Measurements from ENCODE around the gene EFNB2.

The EFNB2 gene

DNA sequence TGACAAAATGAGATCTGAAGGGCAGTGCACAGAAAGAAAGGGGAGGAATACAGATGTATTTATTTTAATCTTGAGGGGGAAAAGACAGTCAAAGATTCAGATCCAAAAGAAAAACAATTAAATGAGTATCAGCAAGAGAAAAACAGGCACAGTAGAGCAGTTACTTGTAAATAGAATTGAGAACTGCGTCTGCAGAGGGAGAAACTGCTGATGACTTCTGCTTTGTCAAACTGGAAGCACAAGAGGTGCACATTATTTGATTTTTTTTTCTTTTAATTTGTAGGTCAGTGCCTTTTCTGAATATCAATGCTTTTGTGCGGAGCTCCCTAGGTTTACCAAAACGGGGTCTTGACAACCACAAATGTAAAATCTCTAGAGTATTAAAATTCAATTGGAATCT, 37.3 kb downstream of the EFNB2 start:
- no peak for DNase-seq (ENCODE audit: low spot score)
- ChIA-PET CTCF (no interaction called here), POLR2A (ENCODE audit: low non-redundant PET) (no interaction called here)
- TF ChIP-seq CTCF (conservative IDR thresholded peaks at IDR 0.05; ENCODE audit: low read depth): no peak
- H3K27ac ChIP-seq: no peak overlapping the region

GRCh38 chr13:106497079-106497478, 38.4 kb downstream of the EFNB2 start:
- POLR2A ChIA-PET (ENCODE audit: low non-redundant PET): no interaction called here
- H3K27ac ChIP-seq: no peak overlapping the region
- no peak for DNase-seq (ENCODE audit: low spot score)
- CTCF ChIA-PET: interaction anchor here (0.7 kb wide), 1 partner anchor 16 kb away, joined by 5 read pairs; no protein-coding TSS in a partner anchor
- TF ChIP-seq CTCF (conservative IDR thresholded peaks at IDR 0.05; ENCODE audit: low read depth): no peak

DNA sequence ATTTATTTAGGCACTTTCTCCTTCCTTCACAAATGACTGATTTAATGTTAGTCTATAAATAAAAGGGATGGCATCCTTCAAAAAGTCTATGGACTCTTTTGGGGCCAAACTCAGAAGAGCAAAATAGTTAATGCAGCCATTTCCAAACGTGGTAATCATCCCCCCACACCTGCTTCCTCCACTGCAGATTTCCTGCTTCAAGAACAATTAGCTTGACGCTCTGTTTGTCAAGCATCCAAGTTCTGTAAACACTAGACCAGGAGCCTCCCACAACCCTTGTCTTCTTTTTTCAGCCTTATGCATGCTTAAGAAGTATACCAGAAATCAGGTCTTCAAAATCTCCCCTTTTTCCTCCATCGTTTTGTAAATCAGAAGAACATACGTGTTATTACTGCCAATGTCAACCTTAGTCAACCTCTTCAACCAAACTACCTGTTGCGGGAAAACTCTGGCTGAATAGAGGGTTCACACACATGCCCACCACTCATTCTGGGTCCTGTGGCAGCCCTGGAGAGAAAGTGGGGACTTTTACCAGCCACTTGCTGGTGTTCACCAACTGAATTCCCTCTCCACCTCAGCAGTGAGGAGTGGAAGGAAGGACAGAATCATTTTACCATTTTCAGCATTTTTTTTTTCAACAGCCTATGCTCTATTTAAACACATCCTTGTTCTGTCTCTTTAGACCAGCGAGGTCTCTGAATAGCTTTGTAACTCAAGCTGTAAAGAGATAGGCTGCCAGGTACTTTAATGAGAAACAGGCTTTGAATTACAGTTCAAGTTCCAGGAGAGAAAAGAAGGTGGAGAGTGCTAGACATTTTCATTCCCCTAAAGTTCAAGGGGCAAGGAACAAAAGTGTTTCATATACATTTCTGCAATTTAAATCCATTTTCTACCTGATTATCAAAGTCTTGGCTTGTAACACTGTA, 39.1 kb downstream of the EFNB2 start:
- no peak for DNase-seq (ENCODE audit: low spot score)
- ChIA-PET POLR2A (ENCODE audit: low non-redundant PET) (no interaction called here), CTCF (interaction anchor here (0.7 kb wide), 1 partner anchor 15 kb away, joined by 5 read pairs; no protein-coding TSS in a partner anchor)
- TF ChIP-seq CTCF (conservative IDR thresholded peaks at IDR 0.05; ENCODE audit: low read depth): no peak
- no peak overlapping the region for H3K27ac ChIP-seq

- ChIA-PET CTCF (interaction anchor here (1.0 kb wide), 1 partner anchor 14 kb away, joined by 3 read pairs; no protein-coding TSS in a partner anchor), POLR2A (ENCODE audit: low non-redundant PET) (no interaction called here)
- TF ChIP-seq CTCF (conservative IDR thresholded peaks at IDR 0.05; ENCODE audit: low read depth): no peak
- no peak for DNase-seq (ENCODE audit: low spot score)
- no peak overlapping the region for H3K27ac ChIP-seq
Observed at GRCh38 chr13:106494936-106495335, 40.5 kb downstream of the EFNB2 start.

- TF ChIP-seq CTCF (conservative IDR thresholded peaks at IDR 0.05; ENCODE audit: low read depth): no peak
- CTCF ChIA-PET: interaction anchor here (1.0 kb wide), 1 partner anchor 14 kb away, joined by 3 read pairs; no protein-coding TSS in a partner anchor
- POLR2A ChIA-PET (ENCODE audit: low non-redundant PET): interaction anchor here (0.6 kb wide), 1 partner anchor 1907 kb away, joined by 3 read pairs; no protein-coding TSS in a partner anchor
- H3K27ac ChIP-seq: no peak overlapping the region
- no peak for DNase-seq (ENCODE audit: low spot score)
Observed at GRCh38 chr13:106494506-106494905, 41.0 kb downstream of the EFNB2 start.

DNA sequence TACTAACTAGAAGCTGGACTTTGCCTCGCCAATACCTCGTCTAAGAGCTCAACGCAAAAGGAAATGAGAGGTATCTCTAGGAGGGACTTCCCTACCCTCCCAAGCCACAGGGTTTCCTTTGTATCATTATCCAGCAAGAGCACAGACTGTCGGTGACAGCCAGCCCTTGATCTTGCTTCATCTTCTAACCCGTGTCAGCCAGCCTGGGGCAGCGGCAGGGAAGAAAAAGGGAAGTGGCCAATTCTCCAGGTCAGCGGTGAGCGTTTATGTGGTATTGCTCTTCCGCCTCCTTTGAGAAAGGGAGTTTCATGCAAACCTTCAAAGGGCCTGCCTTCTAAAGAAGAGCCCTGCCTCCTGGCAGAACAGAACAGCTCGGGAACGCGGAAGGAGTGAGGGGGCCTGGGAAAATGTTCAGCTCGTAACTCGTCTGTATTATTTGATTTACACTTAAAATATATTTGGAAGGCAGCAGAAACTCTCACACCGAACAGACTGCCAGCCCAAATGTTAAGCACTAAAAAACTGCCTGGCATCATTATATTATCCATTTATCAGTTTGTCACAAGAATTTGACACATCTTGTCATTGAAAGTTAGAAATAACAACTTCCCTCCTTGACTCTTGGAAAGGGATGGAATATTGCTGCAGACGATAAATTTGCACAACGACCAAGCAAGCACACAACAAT, 41.8 kb downstream of the EFNB2 start:
- CTCF ChIA-PET: no interaction called here
- POLR2A ChIA-PET (ENCODE audit: low non-redundant PET): no interaction called here
- no peak for TF ChIP-seq CTCF (conservative IDR thresholded peaks at IDR 0.05; ENCODE audit: low read depth)
- DNase-seq (ENCODE audit: low spot score): no peak
- H3K27ac ChIP-seq: no peak overlapping the region

All from RWPE1 (cell line).